ENCODE data around the gene JAM3.

The JAM3 gene

DNA sequence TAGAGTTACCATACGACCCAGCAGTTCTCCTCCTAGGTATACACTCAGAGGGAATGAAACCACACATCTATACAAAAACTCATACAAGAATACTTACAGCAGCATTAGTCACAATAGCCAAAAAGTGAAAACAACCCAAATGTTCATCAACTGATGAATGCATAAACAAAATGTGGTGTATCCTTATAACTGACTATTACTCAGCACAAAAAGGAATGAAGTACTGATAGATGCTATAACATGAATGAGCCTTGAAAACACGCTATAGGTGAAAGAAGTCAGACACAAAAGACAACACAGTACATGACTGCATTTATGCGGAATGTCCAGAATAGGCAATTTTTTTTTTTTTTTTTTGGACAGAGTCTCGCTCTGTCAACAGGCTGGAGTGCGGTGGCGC, 131.8 kb downstream of the JAM3 start:
- DNase-seq, result no peak
